Transverse colon (tissue), 4 donors: Measurements from ENCODE around the gene LONP2.

Experiments
- CTCF ChIP-seq, 5 experiments: fragments of 200-600 bp in 3 of 5; fragments of 450-650 bp in 2 of 5; sonication (generic) in 3 of 5; IDR thresholded peaks; 1 replicate in 2 of 5; 2 replicates in 3 of 5; pipeline ENCODE4 v1.5.1; 2016 to 2017; ENCODE audit warnings: antibody characterized with exemption in 5 of 5, inconsistent platforms in 3 of 5, mild to moderate bottlenecking in 2 of 5, moderate library complexity in 1 of 5
- EP300 ChIP-seq: sonication (generic); formaldehyde crosslinking; IDR thresholded peaks from one replicate; pipeline ENCODE4 v1.6.1; 2017; ENCODE audit warnings: antibody characterized with exemption, low read depth
- POLR2A ChIP-seq: fragments of 450-650 bp; IDR thresholded peaks from one replicate; pipeline ENCODE4 v1.6.1; 2016; ENCODE audit warnings: antibody characterized with exemption, mild to moderate bottlenecking, moderate library complexity
- POLR2AphosphoS5 ChIP-seq, 3 donors: sonication (generic); formaldehyde crosslinking; IDR thresholded peaks; one replicate each; pipeline ENCODE4 v1.6.1; 2016; ENCODE audit warnings: antibody characterized with exemption in 3 of 3

DNA sequence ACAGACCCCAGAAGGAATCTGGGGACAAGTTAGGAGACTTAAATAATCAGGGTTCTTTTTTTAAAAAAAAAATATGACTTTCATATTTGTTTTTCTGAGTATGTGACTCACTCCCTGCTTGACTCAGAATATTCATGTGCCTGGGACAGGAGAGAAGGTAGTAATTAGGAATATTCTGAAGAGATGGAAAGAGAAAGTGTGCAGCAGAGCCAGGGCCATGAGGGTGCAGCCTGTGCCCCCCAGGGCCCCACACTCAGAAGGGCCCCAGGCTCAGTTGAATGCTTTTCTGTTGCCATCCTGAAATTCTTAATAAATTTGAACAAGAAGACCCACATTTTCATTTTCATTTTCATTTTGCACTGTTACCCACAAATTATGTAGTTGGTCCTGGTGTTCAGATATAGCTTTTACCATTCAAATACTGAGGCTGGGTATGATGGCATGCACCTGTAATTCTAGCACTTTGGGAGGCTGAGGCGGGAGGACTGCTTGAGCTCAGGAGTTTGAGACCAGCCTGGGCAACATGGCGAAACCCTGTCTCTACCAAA, 11.5 kb upstream of the LONP2 start:
- TF ChIP-seq CTCF (IDR thresholded peaks at IDR 0.05) (no peak), POLR2AphosphoS5 (IDR thresholded peaks at IDR 0.05) (no peak), POLR2A (no peak), EP300 (no peak)
